Fibroblast of peridontal ligament (primary cell): ENCODE measurements around the gene MED26.

Source experiments
- DNase-seq: peaks from one replicate; pipeline ENCODE4 v3.0.0-alpha.2; 2010; ENCODE audit errors: extremely low read depth

The MED26 gene

DNA sequence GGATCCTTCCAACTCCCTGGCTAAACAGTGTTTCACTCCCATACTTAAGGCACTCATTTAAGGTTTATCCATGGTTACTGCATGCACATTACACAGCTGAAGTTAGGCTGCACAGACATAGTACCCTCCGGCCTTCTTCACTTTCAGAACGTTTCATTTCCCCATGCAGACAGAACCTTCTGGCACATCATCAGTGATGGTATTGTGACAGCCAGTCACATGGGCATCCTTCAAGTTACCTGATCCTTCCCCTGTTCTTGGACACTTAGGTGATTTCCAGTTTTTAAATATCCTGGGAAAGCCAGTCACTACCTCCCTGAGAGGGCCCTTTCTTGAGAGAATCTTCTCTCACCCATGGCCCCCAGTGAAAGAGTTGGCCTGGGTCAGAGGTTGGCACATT is 22.8 kb upstream of the MED26 start:
- DNase-seq: no peak

GRCh38 chr19:16649734-16650133 is 21.7 kb upstream of the MED26 start:
- peak; percentile 56 for DNase-seq

DNA sequence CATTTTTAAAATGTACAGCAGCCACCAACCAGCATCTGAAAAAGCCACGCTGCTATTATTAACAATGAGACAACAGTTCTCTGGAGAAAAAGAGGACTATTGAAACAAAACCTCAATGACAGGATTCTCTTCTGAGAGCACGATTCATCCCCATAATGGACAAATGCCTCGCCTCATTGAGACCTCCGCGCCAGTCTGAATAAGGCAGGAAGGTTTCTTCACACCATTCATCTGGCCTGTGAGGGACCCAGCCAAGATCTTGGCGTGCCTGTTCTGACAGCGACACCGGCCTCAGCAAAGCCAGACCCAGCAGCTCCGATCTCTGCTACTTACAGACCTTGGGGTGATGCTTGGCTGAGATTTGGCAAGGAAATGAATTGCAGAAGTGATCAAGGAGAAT is 17.1 kb upstream of the MED26 start:
- DNase-seq: no peak

- no peak for DNase-seq
Measured at GRCh38 chr19:16641695-16642094, 13.7 kb upstream of the MED26 start.

GRCh38 chr19:16640951-16641350 is 12.9 kb upstream of the MED26 start:
- DNase-seq: no peak

- DNase-seq: no peak
Measured at GRCh38 chr19:16638666-16639065, 10.7 kb upstream of the MED26 start.

- peak; percentile 47 for DNase-seq
Measured at GRCh38 chr19:16637535-16637934, 9.5 kb upstream of the MED26 start.

GRCh38 chr19:16631465-16631864 is 3.5 kb upstream of the MED26 start:
- DNase-seq: no peak

- peak; percentile 66 for DNase-seq
Measured at GRCh38 chr19:16628984-16629691, 1.1 kb upstream of the MED26 start.

- DNase-seq: no peak
Measured at GRCh38 chr19:16627928-16628182, 149 bp downstream of the MED26 start.

- no peak for DNase-seq
Measured at GRCh38 chr19:16627193-16627927, 644 bp downstream of the MED26 start.

- DNase-seq: no peak
Measured at GRCh38 chr19:16626796-16627192, 1.2 kb downstream of the MED26 start.

DNA sequence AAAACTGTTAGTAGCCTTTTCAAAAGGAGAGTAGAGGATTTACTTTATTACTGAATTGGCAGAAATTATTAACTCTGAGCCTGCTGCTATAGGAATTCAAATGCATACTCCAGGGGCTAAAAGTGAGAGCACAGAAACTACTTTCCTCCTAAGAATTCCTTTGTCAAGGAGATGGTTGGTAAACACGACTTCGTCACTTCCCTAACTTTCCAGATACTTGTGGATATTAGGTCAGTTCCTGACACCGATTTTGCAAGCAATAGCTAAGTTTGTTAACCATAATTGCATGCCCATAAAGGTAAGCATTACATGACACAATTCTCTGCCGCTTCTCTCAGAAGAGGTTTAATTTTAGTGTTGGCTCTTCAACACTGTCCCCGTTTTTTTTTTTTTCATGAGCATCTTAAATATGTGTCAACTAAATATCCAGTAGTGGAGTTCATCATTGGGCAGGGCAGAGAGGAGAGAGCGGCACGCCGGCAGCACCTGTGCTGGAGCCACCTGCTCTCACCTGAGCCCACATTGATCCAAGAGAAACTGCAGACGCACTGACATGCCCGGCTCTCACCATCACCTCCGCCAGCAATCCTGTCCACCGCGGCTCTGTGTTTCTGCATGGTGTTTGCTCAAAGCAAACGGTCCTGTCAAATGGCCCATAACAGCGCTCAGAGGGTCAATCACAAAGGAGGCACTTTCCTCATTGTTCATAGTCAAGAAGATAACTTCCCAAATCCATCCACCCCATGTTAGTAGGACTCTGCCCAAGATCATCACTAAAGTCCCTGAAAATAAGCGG is 2.6 kb downstream of the MED26 start:
- DNase-seq: no peak

DNA sequence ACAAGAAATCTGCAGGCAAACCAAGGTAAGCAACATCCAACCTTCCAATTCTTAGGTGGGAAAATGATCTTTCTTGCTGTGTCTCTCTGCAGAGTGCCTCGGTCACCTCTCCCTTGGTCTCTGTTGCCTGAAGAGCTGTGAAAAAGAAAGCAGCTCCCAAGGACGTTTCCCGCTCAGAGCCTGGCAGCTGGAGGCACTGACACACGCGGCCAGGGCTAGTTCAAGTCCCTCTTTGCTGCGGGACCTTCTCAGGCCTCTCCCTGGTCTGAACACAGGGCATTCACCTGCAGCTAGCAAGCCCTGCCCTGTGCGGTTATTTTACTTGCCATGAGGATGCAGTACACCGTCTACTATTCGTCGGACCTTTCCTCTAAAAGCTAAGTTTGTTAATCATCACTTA is 3.8 kb downstream of the MED26 start:
- no peak for DNase-seq

DNA sequence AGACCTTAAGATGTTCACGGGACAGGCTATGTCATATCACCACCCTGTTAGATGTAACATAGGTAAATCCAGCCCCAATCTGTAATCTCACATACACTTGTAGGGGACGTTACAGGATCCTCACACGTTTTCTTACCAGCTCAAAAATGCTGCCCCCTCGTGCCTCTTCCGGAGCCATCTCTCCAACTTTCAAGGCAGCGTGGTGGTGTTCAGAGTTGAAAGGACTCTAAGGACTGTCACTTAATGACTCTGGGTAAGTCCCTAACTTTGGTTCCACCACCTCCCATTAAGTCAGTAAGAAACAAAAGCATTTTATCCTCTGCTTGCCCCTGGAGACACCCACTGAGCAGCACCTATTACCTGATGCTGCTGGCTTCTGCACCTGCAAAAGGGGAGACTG is 4.4 kb downstream of the MED26 start:
- DNase-seq: no peak

DNA sequence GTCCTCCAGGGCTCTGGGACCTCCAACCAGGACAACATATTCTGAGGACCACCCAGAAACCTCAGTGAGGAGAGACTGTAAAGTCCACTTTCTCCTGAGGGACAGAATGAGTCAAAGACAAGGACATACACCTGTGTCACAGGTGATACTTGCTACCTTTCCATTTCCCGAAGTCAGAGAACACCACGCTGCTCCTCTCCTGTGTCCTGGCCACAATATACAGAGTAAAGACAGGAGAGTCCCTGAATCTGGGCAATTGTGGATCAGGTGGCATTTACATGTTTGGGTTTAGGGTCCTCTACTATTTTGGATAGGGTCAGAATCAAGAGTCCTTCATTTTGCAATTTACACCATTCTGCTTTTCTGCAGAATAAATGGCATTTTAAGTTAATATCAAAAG is 4.9 kb downstream of the MED26 start:
- no peak for DNase-seq

DNA sequence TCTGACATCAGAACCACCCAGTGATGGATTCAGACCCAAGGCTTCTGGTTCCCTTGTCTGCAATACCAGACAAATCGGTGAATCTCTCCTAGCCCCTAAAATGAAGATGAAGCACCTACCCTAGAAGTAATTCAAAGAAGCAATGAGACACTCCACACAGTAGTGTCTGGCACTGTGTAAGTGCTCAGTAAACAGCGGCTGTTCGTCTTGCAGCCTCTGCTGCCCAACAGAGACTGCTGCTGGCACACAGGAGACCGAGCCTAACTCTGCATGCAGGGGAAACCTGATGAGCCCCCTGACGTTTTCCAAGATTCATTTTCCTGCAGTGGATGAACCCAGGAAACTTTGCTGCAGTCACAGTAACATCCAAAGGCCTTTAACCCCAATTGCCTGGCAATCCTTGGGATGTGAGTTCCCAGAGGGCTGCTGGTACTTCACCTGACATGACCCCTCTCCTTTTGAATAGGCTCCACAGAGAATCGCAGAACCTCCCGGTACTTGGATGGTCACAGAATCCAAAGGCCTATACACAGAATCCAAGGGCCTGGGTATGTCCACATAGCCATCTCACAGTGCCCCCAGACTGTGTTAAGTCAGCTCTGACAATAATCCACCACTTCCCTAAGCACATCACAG is 6.7 kb downstream of the MED26 start:
- DNase-seq: no peak

DNA sequence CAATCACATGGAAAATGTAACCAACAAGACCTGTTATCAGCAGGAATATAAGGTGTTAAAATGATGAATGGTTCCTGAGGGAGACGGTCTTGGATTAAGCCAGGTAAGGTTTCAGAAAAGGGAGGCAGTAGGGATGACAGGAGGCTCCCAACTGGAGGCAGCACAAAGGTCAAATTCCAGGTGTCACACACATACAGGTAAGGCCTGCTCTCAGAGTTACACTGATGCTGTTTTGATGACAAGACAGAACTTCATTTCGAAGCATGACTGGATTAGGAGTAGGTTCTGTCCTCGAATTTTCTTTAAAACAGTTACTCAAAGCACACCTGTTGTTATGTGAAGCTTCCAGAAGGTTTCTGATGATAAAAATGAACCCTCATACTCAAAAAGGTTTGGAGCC is 7.4 kb downstream of the MED26 start:
- DNase-seq: no peak

DNA sequence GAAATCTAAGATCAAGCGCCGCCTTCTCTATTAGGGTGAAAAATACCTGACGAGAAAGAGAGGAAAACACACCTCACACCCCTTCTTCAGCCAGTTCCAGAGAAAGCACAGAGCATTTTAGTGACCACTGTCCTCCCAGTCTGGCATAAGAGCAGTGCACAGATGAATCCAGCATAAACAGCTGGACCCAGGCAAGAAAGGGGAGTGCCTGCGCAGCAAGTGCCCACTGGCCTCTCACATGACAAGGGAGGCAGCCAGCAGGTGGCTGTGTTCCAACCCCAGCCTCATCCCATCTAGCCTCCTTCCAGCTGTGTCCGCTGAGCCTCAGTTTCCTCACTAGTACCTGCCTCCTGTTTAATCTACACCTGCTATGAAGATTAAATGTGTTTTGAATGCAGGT is 8.0 kb downstream of the MED26 start:
- no peak for DNase-seq

DNA sequence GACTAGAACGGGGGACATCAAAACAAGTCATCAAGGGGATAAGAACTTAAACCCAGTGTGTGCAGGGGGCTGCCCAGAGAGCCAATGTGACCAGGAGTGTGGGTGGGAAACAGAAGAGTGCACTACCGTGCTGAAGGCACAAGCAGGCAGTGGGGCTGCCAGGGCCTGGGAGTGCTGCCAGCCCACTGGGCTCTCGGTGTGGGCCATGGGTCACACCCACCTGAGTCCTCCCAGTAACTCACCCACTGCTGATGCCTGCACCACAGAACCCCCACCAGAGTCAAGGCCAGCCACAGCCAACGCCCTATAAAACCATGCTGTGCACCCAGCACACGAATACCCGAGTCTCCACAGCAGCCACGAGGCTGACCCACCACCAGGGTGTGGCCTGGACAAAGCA is 8.5 kb downstream of the MED26 start:
- no peak for DNase-seq

- no peak for DNase-seq
Measured at GRCh38 chr19:16618248-16618647, 9.8 kb downstream of the MED26 start.

DNA sequence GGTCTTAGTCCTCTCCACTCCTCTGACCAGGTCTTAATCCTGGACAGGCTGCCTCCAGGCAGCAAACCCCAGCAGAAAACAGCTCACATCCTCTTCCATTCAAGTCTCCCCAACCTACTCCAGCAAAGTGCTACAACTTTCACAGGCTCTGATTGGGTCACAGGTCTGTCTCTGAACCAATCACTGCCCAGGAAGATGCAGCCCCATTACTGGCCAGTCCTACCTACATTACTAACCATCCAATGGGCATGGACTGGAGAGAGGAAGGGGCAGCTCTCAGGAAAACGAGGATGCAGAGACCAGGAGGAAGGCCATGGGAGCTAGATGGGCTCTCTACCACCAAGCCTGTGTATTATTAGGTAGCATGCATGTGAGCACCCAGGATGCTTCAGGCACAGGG is 12.2 kb downstream of the MED26 start:
- no peak for DNase-seq

DNA sequence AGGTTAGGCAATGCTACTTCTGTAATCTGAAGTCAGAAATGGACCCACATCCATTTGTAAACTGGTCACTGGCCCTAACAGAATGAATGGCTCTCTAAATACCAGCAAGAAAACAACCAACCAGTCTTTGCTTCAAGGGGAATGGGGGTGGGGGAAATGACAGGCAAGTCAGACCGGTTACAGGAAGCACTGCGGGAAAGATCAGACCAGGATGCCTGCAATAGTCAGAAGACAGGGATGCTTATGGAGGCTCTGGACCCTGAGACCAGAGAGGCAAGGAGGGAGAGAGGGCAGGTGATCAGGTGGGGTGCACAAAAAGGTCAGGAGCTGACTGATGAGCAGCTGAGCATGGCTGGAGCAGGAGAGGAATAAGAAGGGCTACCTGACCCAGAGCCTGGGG is 13.1 kb downstream of the MED26 start:
- no peak for DNase-seq
